ENCODE results near the gene UQCRQ. TPM values are rescaled to one million over a fixed set of nuclear protein-coding genes. Genes with fewer than 3 reads are reported as not detected.

The UQCRQ gene
- total and polyA plus RNA-seq, 2 donors (not counting 3 experiments of a cell fraction or from before 2014, with no cell fraction given): 246 to 390 TPM

DNA sequence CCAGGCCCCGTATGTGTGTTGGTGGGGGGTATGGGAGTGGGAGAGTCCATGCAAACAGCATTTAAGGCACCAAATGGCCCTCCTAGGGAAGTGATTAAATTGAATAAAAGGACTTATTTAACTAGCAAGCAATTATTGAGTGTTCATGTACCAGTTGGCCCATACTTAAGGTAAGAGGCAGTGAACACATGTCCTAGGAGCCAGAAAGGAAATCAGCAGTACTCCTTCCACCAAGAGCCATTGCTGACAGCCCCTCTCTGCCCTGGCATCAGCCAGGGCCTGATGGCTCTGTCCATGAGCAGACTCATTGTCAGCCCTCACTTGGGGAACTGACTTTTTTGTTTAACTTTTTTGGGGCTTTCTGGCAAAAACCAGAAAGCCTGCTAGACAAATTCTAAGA is 25.5 kb upstream of the UQCRQ start:
- Histone ChIP-seq H4K20me1 (replicated peaks; ENCODE audit: control insufficient read depth, extremely low read depth, insufficient read depth, low read length) (no peaks in the 10 kb centered on the region), H3K9me1 (replicated peaks; ENCODE audit: control insufficient read depth, extremely low read depth, insufficient read depth, low read length) (no peaks in the 10 kb centered on the region), H3K79me2 (ENCODE audit: control insufficient read depth, insufficient read depth, low read length) (no peaks in the 10 kb centered on the region), H3K4me2 (ENCODE audit: insufficient read depth, low read length) (no peak overlapping the region), H2AFZ (ENCODE audit: low read depth, low read length) (peak overlapping the region; percentile 90), H3K27me3 (ENCODE audit: control insufficient read depth in 2 of 2, insufficient read depth in 2 of 2, low read length in 2 of 2) (no peaks in the 10 kb centered on the region), H3K36me3 (ENCODE audit: control insufficient read depth in 2 of 2, extremely low read depth in 1 of 2, insufficient read depth in 2 of 2, low read length in 2 of 2) (no peaks in the 10 kb centered on the region), H3K9ac (replicated peaks; ENCODE audit: extremely low read depth, insufficient read depth, low read length) (no peak overlapping the region), H3K4me1 (ENCODE audit: control insufficient read depth, extremely low read depth, insufficient read depth, low read length) (peaks cover 22% of the 10 kb centered on the region), H3K9me3 (replicated peaks; ENCODE audit: control insufficient read depth, insufficient read depth, low read length) (no peaks in the 10 kb centered on the region), H3K4me3 (replicated peaks in 1 of 3; ENCODE audit: insufficient read depth in 1 of 3, low read depth in 1 of 3, low read length in 3 of 3) (no peak overlapping the region), H3K27ac (ENCODE audit: insufficient read depth, low read depth, low read length) (no peak overlapping the region)
- no TSS peak for BruUV-seq (replicated peaks)
- FAIRE-seq (peak; percentile 55), DNase-seq (ENCODE audit: low read depth, low spot score) (no peak)
- ChIA-PET CTCF (interaction anchor here (1.1 to 2.2 kb wide), 3 partner anchors 13 to 23 kb away, joined by 3 to 10 read pairs (median 7); no protein-coding TSS in a partner anchor), POLR2A (no interaction called here)
- intact Hi-C loops (cut with micrococcal nuclease): loop anchor here (1.0 kb wide), 1 partner anchor 25 kb away; the partner anchor contains the start of genes GDF9 and UQCRQ
- dilution Hi-C loops (cut with MboI; ENCODE audit: extremely low pct_ligation_motif_present, low sequenced_read_pairs): no loop called here
- TF ChIP-seq JUN (IDR thresholded peaks at IDR 0.05; ENCODE audit: borderline replicate concordance, insufficient read depth, insufficient read length, low read depth) (no peak), FOS (IDR thresholded peaks at IDR 0.05; ENCODE audit: borderline replicate concordance, insufficient read depth, low read length) (no peak), GATA2 (IDR thresholded peaks at IDR 0.05; ENCODE audit: insufficient read depth, insufficient read length, low read depth, low read length) (no peak), MYC (IDR thresholded peaks at IDR 0.05; ENCODE audit: low read depth, low read length) (no peak), POLR2A (IDR thresholded peaks at IDR 0.05; ENCODE audit: low read depth, low read length) (no peak), POLR2AphosphoS5 (IDR thresholded peaks at IDR 0.05; ENCODE audit: insufficient read depth, low read depth, low read length) (no peak), EZH2 (IDR thresholded peaks at IDR 0.05; ENCODE audit: borderline replicate concordance, low read depth, low read length, severe bottlenecking) (no peak)
- TF ChIP-seq, protein P1, sequence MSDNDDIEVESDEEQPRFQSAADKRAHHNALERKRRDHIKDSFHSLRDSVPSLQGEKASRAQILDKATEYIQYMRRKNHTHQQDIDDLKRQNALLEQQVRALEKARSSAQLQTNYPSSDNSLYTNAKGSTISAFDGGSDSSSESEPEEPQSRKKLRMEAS (IDR thresholded peaks at IDR 0.05; ENCODE audit: insufficient read depth, insufficient read length): no peak
- TF ChIP-seq, protein P2, sequence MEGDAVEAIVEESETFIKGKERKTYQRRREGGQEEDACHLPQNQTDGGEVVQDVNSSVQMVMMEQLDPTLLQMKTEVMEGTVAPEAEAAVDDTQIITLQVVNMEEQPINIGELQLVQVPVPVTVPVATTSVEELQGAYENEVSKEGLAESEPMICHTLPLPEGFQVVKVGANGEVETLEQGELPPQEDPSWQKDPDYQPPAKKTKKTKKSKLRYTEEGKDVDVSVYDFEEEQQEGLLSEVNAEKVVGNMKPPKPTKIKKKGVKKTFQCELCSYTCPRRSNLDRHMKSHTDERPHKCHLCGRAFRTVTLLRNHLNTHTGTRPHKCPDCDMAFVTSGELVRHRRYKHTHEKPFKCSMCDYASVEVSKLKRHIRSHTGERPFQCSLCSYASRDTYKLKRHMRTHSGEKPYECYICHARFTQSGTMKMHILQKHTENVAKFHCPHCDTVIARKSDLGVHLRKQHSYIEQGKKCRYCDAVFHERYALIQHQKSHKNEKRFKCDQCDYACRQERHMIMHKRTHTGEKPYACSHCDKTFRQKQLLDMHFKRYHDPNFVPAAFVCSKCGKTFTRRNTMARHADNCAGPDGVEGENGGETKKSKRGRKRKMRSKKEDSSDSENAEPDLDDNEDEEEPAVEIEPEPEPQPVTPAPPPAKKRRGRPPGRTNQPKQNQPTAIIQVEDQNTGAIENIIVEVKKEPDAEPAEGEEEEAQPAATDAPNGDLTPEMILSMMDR (IDR thresholded peaks at IDR 0.05; ENCODE audit: extremely low read depth in 1 of 2, insufficient read depth in 1 of 2, low read depth in 1 of 2, low read length in 2 of 2): no peak
